H1 (cell line): ENCODE data around the gene DRAM1.

Experiments used
- ATF2 ChIP-seq: IDR thresholded peaks from 2 replicates; pipeline ENCODE4 v1.6.1; 2012; ENCODE audit warnings: low read length, inconsistent platforms
- BACH1 ChIP-seq: IDR thresholded peaks from 2 replicates; pipeline ENCODE4 v1.6.1; 2012; ENCODE audit warnings: low read length, improper control_type of control experiment
- CHD2 ChIP-seq: IDR thresholded peaks from 2 replicates; pipeline ENCODE4 v1.6.1; 2012; ENCODE audit warnings: low read length, improper control_type of control experiment
- HDAC6 ChIP-seq: IDR thresholded peaks from one replicate; pipeline ENCODE4 v1.7.1; 2012; ENCODE audit warnings: low read depth, mild to moderate bottlenecking, inconsistent platforms, low read length, moderate library complexity
- POLR2A ChIP-seq, 2 experiments: IDR thresholded peaks; 1 replicate in 1 of 2; 2 replicates in 1 of 2; pipeline ENCODE4 v1.6.1; 2011; ENCODE audit warnings: low read depth in 2 of 2, low read length in 2 of 2, mild to moderate bottlenecking in 2 of 2; ENCODE audit errors: control extremely low read depth in 1 of 2
- TF ChIP-seq, protein P1 (sequence below), 3 experiments: IDR thresholded peaks; 1 replicate in 2 of 3; 2 replicates in 1 of 3; pipeline versions ENCODE4 v1.5.1 to v1.6.1; 2011; ENCODE audit warnings: low read length in 3 of 3, mild to moderate bottlenecking in 3 of 3, inconsistent platforms in 2 of 3, low read depth in 1 of 3, moderate library complexity in 1 of 3; ENCODE audit not compliant: insufficient read depth in 1 of 3; ENCODE audit errors: control extremely low read depth in 1 of 3

DNA sequence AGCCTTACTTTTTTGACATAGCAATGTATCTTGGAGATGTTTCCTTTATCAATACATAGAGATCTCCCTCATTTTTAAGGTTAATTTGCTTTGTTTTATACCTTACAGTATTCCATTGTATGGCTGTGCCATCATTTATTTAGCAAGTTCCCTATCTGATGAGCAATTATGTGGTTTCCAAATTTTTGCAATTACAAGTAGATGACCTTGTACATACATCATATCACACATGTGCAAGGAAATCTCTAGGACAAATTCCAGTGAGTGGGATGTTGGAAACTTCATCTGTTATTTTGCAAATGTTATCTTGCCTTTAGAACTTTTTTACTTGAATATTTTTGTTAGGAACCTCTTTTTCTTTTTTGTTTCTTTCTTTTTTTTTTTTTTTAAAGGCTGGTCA is 49.7 kb downstream of the DRAM1 start:
- TF ChIP-seq, protein P1, sequence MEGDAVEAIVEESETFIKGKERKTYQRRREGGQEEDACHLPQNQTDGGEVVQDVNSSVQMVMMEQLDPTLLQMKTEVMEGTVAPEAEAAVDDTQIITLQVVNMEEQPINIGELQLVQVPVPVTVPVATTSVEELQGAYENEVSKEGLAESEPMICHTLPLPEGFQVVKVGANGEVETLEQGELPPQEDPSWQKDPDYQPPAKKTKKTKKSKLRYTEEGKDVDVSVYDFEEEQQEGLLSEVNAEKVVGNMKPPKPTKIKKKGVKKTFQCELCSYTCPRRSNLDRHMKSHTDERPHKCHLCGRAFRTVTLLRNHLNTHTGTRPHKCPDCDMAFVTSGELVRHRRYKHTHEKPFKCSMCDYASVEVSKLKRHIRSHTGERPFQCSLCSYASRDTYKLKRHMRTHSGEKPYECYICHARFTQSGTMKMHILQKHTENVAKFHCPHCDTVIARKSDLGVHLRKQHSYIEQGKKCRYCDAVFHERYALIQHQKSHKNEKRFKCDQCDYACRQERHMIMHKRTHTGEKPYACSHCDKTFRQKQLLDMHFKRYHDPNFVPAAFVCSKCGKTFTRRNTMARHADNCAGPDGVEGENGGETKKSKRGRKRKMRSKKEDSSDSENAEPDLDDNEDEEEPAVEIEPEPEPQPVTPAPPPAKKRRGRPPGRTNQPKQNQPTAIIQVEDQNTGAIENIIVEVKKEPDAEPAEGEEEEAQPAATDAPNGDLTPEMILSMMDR (IDR thresholded peaks at IDR 0.05; ENCODE audit: control extremely low read depth in 1 of 3, insufficient read depth in 1 of 3, low read depth in 1 of 3, low read length in 3 of 3): no peak
- TF ChIP-seq HDAC6 (no peak), CHD2 (no peak), ATF2 (no peak), POLR2A (IDR thresholded peaks at IDR 0.05; ENCODE audit: control extremely low read depth in 1 of 2, low read depth in 2 of 2, low read length in 2 of 2) (no peak), BACH1 (no peak)
